ENCODE data around the gene PTX4.

Gene PTX4

DNA sequence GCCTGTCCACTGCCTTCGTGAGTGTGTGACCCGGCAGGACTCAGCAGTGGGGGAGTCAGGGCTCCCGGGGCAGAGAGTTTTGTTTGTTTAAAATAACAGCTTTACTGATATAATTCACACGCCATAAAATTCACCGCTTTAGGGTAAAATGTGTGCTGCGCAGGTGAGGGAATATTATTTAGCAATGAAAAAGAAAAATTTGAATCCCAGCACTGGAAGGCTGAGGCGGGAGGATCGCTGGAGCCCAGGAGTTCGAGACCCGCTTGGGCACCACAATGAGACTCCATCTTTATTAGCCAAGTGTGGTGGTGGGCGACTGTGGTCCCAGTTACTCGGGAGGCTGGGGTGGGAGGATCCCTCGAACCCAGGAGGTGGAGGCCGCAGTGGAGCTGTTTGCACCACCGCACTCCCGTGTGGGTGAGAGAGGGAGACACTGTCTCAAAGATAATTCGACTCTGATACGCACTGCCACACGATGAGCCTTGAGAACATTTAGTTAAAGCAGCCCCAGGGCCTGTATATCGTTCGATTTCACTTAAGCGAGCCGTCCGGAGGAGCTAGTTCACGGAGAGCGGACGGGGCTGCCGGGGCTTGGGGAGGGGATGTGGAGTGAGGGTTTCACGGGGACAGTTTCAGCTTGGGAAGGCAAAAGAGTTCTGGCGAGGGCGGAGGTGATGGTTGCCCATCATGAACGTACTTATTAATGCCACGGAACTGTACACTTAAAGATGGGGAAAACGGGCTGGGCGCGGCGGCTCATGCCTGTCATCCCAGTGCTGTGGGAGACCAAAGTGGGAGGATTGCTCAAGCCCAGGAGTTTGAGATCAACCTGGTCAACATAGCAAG is 14.6 kb upstream of the PTX4 start:
- TF ChIP-seq, protein P1, sequence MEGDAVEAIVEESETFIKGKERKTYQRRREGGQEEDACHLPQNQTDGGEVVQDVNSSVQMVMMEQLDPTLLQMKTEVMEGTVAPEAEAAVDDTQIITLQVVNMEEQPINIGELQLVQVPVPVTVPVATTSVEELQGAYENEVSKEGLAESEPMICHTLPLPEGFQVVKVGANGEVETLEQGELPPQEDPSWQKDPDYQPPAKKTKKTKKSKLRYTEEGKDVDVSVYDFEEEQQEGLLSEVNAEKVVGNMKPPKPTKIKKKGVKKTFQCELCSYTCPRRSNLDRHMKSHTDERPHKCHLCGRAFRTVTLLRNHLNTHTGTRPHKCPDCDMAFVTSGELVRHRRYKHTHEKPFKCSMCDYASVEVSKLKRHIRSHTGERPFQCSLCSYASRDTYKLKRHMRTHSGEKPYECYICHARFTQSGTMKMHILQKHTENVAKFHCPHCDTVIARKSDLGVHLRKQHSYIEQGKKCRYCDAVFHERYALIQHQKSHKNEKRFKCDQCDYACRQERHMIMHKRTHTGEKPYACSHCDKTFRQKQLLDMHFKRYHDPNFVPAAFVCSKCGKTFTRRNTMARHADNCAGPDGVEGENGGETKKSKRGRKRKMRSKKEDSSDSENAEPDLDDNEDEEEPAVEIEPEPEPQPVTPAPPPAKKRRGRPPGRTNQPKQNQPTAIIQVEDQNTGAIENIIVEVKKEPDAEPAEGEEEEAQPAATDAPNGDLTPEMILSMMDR (IDR thresholded peaks at IDR 0.05) = no peak
- Histone ChIP-seq H3K27ac (no peak overlapping the region), H3K4me3 (no peak overlapping the region)
- DNase-seq (ENCODE audit: low spot score) = no peak

- no peak overlapping the region for H3K27ac ChIP-seq
- no peak for DNase-seq (ENCODE audit: low spot score)
- TF ChIP-seq, protein P1 (IDR thresholded peaks at IDR 0.05) = no peak
- no peak overlapping the region for H3K4me3 ChIP-seq
Observed at GRCh38 chr16:1502092-1503004, 13.6 kb upstream of the PTX4 start.

DNA sequence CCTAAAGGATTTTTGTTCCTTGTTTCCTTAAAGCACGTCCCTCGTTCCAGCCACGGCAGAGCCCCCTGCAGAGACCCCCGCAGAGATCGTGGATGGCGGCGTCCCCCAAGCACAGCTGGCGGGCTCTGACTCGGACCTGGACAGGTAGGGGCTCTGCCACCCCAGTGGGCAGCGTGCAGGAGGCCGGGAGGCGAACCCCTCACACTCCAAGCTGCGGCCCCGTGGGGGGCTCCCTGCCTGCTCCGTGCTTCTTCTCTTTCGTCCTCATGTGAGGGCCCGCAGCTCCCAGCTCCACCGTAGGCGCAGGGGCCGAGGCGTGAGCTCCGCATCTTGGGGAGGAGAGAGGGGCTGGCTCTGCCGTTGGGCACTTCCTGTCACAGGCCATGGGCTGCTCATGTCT is 12.9 kb upstream of the PTX4 start:
- no peak for DNase-seq (ENCODE audit: low spot score)
- TF ChIP-seq, protein P1 (IDR thresholded peaks at IDR 0.05) = no peak
- Histone ChIP-seq H3K4me3 (no peak overlapping the region), H3K27ac (no peak overlapping the region)

DNA sequence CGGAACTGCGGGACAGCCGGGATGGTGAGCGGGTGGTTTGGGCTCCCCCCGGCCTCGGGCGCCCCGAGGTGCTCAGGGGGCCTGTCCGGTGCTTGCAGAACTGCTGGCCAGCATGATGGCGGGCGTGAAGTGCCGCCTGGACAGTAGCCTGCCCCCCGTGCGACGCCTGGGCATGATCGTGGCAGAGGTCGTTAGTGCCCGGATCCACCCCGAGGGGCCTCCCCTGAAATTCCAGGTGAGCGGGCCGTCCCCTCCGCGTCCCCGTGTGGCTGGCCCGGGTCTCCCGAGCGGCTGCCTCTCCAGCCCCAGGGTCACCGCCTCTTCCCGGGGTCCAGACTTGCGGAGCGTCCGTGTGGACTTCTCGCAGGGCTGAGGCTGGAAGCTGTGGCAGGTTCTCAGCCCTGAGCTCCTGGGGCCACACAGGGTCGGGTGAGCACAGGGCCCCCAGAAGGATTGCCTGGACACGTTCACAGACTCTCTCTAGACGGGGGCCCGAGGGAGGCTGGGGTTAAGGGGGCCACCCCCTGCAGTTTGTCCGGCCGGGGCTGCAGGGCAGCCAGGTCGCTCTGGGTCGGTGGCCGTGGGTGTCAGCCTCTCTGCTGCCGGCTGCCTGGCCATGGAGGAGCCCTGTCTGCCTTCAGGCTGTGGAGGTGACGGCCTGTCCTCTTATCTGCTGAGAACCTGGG is 11.9 kb upstream of the PTX4 start:
- H3K27ac ChIP-seq = no peak overlapping the region
- TF ChIP-seq, protein P1 (IDR thresholded peaks at IDR 0.05) = no peak
- no peak overlapping the region for H3K4me3 ChIP-seq
- DNase-seq (ENCODE audit: low spot score) = no peak

GRCh38 chr16:1499756-1500464 is 11.2 kb upstream of the PTX4 start:
- DNase-seq (ENCODE audit: low spot score) = no peak
- TF ChIP-seq, protein P1 (IDR thresholded peaks at IDR 0.05) = no peak
- no peak overlapping the region for H3K27ac ChIP-seq
- no peak overlapping the region for H3K4me3 ChIP-seq

- no peak overlapping the region for H3K27ac ChIP-seq
- TF ChIP-seq, protein P1 (IDR thresholded peaks at IDR 0.05) = no peak
- H3K4me3 ChIP-seq = no peak overlapping the region
- DNase-seq (ENCODE audit: low spot score) = no peak
Observed at GRCh38 chr16:1498899-1499676, 10.3 kb upstream of the PTX4 start.

Data from coronary artery (tissue), 2 donors.